GM23338 (cell line): Measurements from ENCODE around the gene MUC5B. TPM values are rescaled to one million over a fixed set of nuclear protein-coding genes. Genes with fewer than 3 reads are reported as not detected.

Experiments used
- ATAC-seq: fragments of 200-7000 bp; cut with Tn5 transposase; 3 replicates; pipeline ENCODE4 v1.9.1; 2020
- DNase-seq: peaks from one replicate; pipeline ENCODE4 v3.0.0-alpha.2; 2015; ENCODE audit warnings: low spot score
- H2AFZ ChIP-seq: fragments of 200-600 bp; sonication (generic); 2 replicates; pipeline ENCODE4 v1.8.0; 2016; ENCODE audit warnings: antibody characterized with exemption, mild to moderate bottlenecking, moderate library complexity
- H3F3A ChIP-seq: fragments of 200-600 bp; sonication (generic); replicated peaks from 2 replicates; pipeline ENCODE4 v1.8.0; 2017; ENCODE audit warnings: antibody characterized with exemption, mixed run types, low read depth
- H3K27ac ChIP-seq: fragments of 200-600 bp; sonication (generic); 2 replicates; pipeline ENCODE4 v1.6.1; 2016; ENCODE audit warnings: low read depth
- H3K27me3 ChIP-seq: fragments of 200-600 bp; sonication (generic); 2 replicates; pipeline ENCODE4 v1.8.0; 2016; ENCODE audit warnings: mild to moderate bottlenecking, mixed run types, moderate library complexity; ENCODE audit not compliant: insufficient read depth
- H3K36me3 ChIP-seq: fragments of 200-600 bp; sonication (generic); 2 replicates; pipeline ENCODE4 v1.8.0; 2016; ENCODE audit warnings: mild to moderate bottlenecking; ENCODE audit not compliant: insufficient read depth
- H3K4me1 ChIP-seq: fragments of 200-600 bp; sonication (generic); 2 replicates; pipeline ENCODE4 v1.8.0; 2016; ENCODE audit warnings: mild to moderate bottlenecking, moderate library complexity; ENCODE audit not compliant: insufficient read depth
- H3K4me2 ChIP-seq: fragments of 200-600 bp; sonication (generic); 2 replicates; pipeline ENCODE4 v1.7.1; 2017; ENCODE audit warnings: mixed run types
- H3K4me3 ChIP-seq: fragments of 200-600 bp; sonication (generic); 2 replicates; pipeline ENCODE4 v1.6.1; 2016; ENCODE audit warnings: mixed run types
- H3K79me2 ChIP-seq: fragments of 200-600 bp; sonication (generic); replicated peaks from 2 replicates; pipeline ENCODE4 v1.8.0; 2017; ENCODE audit warnings: mild to moderate bottlenecking; ENCODE audit not compliant: insufficient read depth
- H3K9me2 ChIP-seq: fragments of 200-600 bp; sonication (generic); 2 replicates; pipeline ENCODE4 v1.8.0; 2017; ENCODE audit not compliant: insufficient read depth
- H4K20me1 ChIP-seq: fragments of 200-600 bp; sonication (generic); replicated peaks from 2 replicates; pipeline ENCODE4 v1.8.0; 2017; ENCODE audit warnings: mild to moderate bottlenecking; ENCODE audit not compliant: insufficient read depth
- H3K27ac Mint-ChIP-seq: 2 replicates; pipeline ENCODE4 v1.8.0; 2020; ENCODE audit warnings: inconsistent platforms, mild to moderate bottlenecking, moderate library complexity, mixed read lengths
- H3K27me3 Mint-ChIP-seq: 3 replicates; pipeline ENCODE4 v1.8.0; 2022; ENCODE audit warnings: low read depth, mild to moderate bottlenecking, moderate library complexity, mixed read lengths, inconsistent platforms; ENCODE audit not compliant: insufficient read depth, poor library complexity
- H3K36me3 Mint-ChIP-seq: 3 replicates; pipeline ENCODE4 v1.8.0; 2021; ENCODE audit warnings: low read depth, mild to moderate bottlenecking, inconsistent platforms, moderate library complexity, mixed read lengths
- H3K4me1 Mint-ChIP-seq: 3 replicates; pipeline ENCODE4 v1.8.0; 2020; ENCODE audit warnings: mild to moderate bottlenecking, inconsistent platforms, mixed read lengths
- H3K4me3 Mint-ChIP-seq: 3 replicates; pipeline ENCODE4 v1.8.0; 2021; ENCODE audit warnings: moderate library complexity, mild to moderate bottlenecking, inconsistent platforms, mixed read lengths
- H3K9me3 Mint-ChIP-seq: 3 replicates; pipeline ENCODE4 v1.8.0; 2020; ENCODE audit warnings: moderate library complexity, mild to moderate bottlenecking, inconsistent platforms, mixed read lengths
- CREB1 ChIP-seq: fragments of 250-450 bp; sonication (Bioruptor Pico); IDR thresholded peaks from 2 replicates; pipeline ENCODE4 v1.5.0; 2020; ENCODE audit warnings: low read depth, mild to moderate bottlenecking, moderate library complexity
- ETS1 ChIP-seq: IDR thresholded peaks from 2 replicates; pipeline ENCODE4 v1.6.1; 2016; ENCODE audit warnings: antibody characterized with exemption
- EZH2 ChIP-seq: fragments of 200-600 bp; sonication (generic); IDR thresholded peaks from one replicate; pipeline ENCODE4 v1.8.0; 2017; ENCODE audit warnings: antibody characterized with exemption, mild to moderate bottlenecking, low read depth; ENCODE audit not compliant: unreplicated experiment
- EZH2phosphoT487 ChIP-seq: fragments of 200-600 bp; sonication (generic); IDR thresholded peaks from one replicate; pipeline ENCODE4 v1.8.1; 2018; ENCODE audit warnings: antibody characterized with exemption; ENCODE audit not compliant: unreplicated experiment
- JUNB ChIP-seq: IDR thresholded peaks from one replicate; pipeline ENCODE4 v1.6.1; 2016; ENCODE audit warnings: antibody characterized with exemption; ENCODE audit not compliant: unreplicated experiment
- NANOG ChIP-seq: IDR thresholded peaks from 2 replicates; pipeline ENCODE4 v1.6.1; 2016; ENCODE audit warnings: antibody characterized with exemption, borderline replicate concordance
- POLR2AphosphoS5 ChIP-seq: IDR thresholded peaks from 2 replicates; pipeline ENCODE4 v1.6.1; 2016; ENCODE audit warnings: antibody characterized with exemption, low read depth
- REST ChIP-seq: IDR thresholded peaks from one replicate; pipeline ENCODE4 v1.6.1; 2018; ENCODE audit warnings: antibody characterized with exemption; ENCODE audit not compliant: unreplicated experiment
- STAT1 ChIP-seq: IDR thresholded peaks from one replicate; pipeline ENCODE4 v1.6.1; 2016; ENCODE audit warnings: antibody characterized with exemption; ENCODE audit not compliant: unreplicated experiment
- ZNF114 ChIP-seq: fragments of 250-450 bp; sonication (Bioruptor Pico); IDR thresholded peaks from 2 replicates; pipeline ENCODE4 v1.5.0; 2020; ENCODE audit warnings: mild to moderate bottlenecking, moderate library complexity
- ZNF331 ChIP-seq: fragments of 250-450 bp; sonication (Bioruptor Pico); IDR thresholded peaks from 2 replicates; pipeline ENCODE4 v1.5.0; 2020; ENCODE audit warnings: low read depth, mild to moderate bottlenecking, moderate library complexity
- polyA plus RNA-seq: library from polyadenylated mRNA; unstranded; fragments of >200 nt; fragmentation: Nextera tagmentation; extraction: Ambion mirVana; gene quantifications from 2 replicates; pipeline ENCODE4 v1.2.1, GENCODE V29; 2016
- total RNA-seq: library from RNA; depleted of rRNA; stranded (reverse); fragments of >200 nt; shearing (Covaris generic); gene quantifications from 2 replicates; pipeline ENCODE4 v1.2.3, GENCODE V29; 2014
- TF ChIP-seq, protein P1 (sequence below), 2 experiments: fragments of 200-600 bp in 1 of 2; sonication (generic) in 1 of 2; conservative IDR thresholded peaks; 2 replicates each; pipeline versions ENCODE4 v1.5.1 to v1.6.1; 2016 to 2017; ENCODE audit warnings: antibody characterized with exemption in 2 of 2, low read depth in 2 of 2, mild to moderate bottlenecking in 2 of 2, moderate library complexity in 1 of 2
- TF ChIP-seq, protein P2 (sequence below): fragments of 250-450 bp; sonication (Bioruptor Pico); IDR thresholded peaks from 2 replicates; pipeline ENCODE4 v1.5.0; 2020; ENCODE audit warnings: mild to moderate bottlenecking, moderate library complexity

MUC5B gene
- total and polyA plus RNA-seq, 2 experiments from 2014 or later = 0.18 to 0.90 TPM

DNA sequence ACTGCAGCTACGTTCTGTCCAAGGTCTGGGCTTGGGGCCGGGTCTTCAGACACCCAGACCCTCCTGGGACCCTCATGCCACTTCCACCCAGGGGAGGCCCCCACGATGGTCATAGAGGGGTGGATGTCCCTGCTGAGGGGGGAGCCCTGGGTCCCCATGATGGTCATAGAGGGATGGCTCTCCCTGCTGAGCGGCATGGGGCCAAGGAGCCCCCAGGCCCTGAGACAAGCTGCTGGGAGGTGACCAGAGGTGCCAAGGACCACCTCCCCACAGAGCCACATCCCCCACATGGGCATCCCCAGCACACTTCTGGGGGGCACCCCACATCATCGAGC is 7.2 kb downstream of the MUC5B start:
- Histone ChIP-seq H3K4me2 (no peak overlapping the region), H4K20me1 (no peaks in the 10 kb centered on the region), H3K27ac (no peak overlapping the region), H3K4me3 (no peak overlapping the region), H3K27me3 (no peaks in the 10 kb centered on the region), H2AFZ (no peak overlapping the region), H3K79me2 (no peaks in the 10 kb centered on the region), H3F3A (no peaks in the 10 kb centered on the region), H3K9me2 (no peaks in the 10 kb centered on the region), H3K4me1 (no peaks in the 10 kb centered on the region), H3K36me3 (no peaks in the 10 kb centered on the region)
- Mint-ChIP-seq H3K4me1 (no peaks in the 10 kb centered on the region; the same call in 2 of the 3 replicates), H3K4me3 (no peak overlapping the region), H3K36me3 (no peaks in the 10 kb centered on the region), H3K27me3 (no peaks in the 10 kb centered on the region), H3K9me3 (no peaks in the 10 kb centered on the region), H3K27ac (no peak overlapping the region)
- ATAC-seq (no peak), DNase-seq (no peak)
- TF ChIP-seq STAT1 = no peak
- no peak for TF ChIP-seq CREB1 (CRISPR knock-in tag)
- no peak for TF ChIP-seq EZH2
- TF ChIP-seq, protein P1, sequence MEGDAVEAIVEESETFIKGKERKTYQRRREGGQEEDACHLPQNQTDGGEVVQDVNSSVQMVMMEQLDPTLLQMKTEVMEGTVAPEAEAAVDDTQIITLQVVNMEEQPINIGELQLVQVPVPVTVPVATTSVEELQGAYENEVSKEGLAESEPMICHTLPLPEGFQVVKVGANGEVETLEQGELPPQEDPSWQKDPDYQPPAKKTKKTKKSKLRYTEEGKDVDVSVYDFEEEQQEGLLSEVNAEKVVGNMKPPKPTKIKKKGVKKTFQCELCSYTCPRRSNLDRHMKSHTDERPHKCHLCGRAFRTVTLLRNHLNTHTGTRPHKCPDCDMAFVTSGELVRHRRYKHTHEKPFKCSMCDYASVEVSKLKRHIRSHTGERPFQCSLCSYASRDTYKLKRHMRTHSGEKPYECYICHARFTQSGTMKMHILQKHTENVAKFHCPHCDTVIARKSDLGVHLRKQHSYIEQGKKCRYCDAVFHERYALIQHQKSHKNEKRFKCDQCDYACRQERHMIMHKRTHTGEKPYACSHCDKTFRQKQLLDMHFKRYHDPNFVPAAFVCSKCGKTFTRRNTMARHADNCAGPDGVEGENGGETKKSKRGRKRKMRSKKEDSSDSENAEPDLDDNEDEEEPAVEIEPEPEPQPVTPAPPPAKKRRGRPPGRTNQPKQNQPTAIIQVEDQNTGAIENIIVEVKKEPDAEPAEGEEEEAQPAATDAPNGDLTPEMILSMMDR (conservative IDR thresholded peaks at IDR 0.05; ENCODE audit: low read depth in 2 of 2) = no peak
- no peak for TF ChIP-seq ZNF331 (CRISPR knock-in tag)
- TF ChIP-seq POLR2AphosphoS5 = no peak
- no peak for TF ChIP-seq REST
- no peak for TF ChIP-seq JUNB
- TF ChIP-seq NANOG = no peak
- TF ChIP-seq, protein P2, sequence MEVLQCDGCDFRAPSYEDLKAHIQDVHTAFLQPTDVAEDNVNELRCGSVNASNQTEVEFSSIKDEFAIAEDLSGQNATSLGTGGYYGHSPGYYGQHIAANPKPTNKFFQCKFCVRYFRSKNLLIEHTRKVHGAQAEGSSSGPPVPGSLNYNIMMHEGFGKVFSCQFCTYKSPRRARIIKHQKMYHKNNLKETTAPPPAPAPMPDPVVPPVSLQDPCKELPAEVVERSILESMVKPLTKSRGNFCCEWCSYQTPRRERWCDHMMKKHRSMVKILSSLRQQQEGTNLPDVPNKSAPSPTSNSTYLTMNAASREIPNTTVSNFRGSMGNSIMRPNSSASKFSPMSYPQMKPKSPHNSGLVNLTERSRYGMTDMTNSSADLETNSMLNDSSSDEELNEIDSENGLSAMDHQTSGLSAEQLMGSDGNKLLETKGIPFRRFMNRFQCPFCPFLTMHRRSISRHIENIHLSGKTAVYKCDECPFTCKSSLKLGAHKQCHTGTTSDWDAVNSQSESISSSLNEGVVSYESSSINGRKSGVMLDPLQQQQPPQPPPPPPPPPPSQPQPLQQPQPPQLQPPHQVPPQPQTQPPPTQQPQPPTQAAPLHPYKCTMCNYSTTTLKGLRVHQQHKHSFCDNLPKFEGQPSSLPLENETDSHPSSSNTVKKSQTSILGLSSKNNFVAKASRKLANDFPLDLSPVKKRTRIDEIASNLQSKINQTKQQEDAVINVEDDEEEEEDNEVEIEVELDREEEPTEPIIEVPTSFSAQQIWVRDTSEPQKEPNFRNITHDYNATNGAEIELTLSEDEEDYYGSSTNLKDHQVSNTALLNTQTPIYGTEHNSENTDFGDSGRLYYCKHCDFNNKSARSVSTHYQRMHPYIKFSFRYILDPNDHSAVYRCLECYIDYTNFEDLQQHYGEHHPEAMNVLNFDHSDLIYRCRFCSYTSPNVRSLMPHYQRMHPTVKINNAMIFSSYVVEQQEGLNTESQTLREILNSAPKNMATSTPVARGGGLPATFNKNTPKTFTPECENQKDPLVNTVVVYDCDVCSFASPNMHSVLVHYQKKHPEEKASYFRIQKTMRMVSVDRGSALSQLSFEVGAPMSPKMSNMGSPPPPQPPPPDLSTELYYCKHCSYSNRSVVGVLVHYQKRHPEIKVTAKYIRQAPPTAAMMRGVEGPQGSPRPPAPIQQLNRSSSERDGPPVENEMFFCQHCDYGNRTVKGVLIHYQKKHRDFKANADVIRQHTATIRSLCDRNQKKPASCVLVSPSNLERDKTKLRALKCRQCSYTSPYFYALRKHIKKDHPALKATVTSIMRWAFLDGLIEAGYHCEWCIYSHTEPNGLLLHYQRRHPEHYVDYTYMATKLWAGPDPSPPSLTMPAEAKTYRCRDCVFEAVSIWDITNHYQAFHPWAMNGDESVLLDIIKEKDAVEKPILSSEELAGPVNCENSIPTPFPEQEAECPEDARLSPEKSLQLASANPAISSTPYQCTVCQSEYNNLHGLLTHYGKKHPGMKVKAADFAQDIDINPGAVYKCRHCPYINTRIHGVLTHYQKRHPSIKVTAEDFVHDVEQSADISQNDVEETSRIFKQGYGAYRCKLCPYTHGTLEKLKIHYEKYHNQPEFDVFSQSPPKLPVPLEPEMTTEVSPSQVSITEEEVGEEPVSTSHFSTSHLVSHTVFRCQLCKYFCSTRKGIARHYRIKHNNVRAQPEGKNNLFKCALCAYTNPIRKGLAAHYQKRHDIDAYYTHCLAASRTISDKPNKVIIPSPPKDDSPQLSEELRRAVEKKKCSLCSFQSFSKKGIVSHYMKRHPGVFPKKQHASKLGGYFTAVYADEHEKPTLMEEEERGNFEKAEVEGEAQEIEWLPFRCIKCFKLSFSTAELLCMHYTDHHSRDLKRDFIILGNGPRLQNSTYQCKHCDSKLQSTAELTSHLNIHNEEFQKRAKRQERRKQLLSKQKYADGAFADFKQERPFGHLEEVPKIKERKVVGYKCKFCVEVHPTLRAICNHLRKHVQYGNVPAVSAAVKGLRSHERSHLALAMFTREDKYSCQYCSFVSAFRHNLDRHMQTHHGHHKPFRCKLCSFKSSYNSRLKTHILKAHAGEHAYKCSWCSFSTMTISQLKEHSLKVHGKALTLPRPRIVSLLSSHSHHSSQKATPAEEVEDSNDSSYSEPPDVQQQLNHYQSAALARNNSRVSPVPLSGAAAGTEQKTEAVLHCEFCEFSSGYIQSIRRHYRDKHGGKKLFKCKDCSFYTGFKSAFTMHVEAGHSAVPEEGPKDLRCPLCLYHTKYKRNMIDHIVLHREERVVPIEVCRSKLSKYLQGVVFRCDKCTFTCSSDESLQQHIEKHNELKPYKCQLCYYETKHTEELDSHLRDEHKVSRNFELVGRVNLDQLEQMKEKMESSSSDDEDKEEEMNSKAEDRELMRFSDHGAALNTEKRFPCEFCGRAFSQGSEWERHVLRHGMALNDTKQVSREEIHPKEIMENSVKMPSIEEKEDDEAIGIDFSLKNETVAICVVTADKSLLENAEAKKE (CRISPR knock-in tag) = no peak
- no peak for TF ChIP-seq ETS1
- no peak for TF ChIP-seq ZNF114 (CRISPR knock-in tag)
- no peak for TF ChIP-seq EZH2phosphoT487
